K562 (cell line): ENCODE data around the gene NOCT. TPM values are rescaled to one million over a fixed set of nuclear protein-coding genes. Genes with fewer than 3 reads are reported as not detected.
A peak's percentile ranks its signal among the peaks of the same experiment; 100 is the strongest.

ENCODE experiments used
- ATAC-seq: fragments of 200-7000 bp; cut with Tn5 transposase; 3 replicates; pipeline ENCODE4 v1.9.1; 2020; ENCODE audit warnings: moderate library complexity
- BruUV-seq: library from RNA; stranded (reverse); fragments of 400-500 nt; replicated peaks from 2 replicates; lab custom pipeline; 2021; lab: Mats Ljungman, UMichigan
- CTCF ChIA-PET: fragments of 300-600 bp; formaldehyde crosslinking; extraction: SDS; loops from one replicate; lab custom pipeline; 2021; ENCODE audit warnings: low intra/inter-chr PET ratio; lab: Yijun Ruan, JAX
- POLR2A ChIA-PET: fragments of 300-600, 350-650 bp; sonication (Branson Sonifier 250); formaldehyde crosslinking; extraction: SDS; loops from one replicate; lab custom pipeline; 2021; ENCODE audit warnings: antibody characterized with exemption, inconsistent platforms; lab: Yijun Ruan, JAX
- DNase-seq, 4 experiments: peaks; one replicate each; pipeline versions ENCODE4 v3.0.0 to v3.0.0-alpha.2; 2011 to 2018; ENCODE audit warnings: low spot score in 3 of 4, mixed read lengths in 3 of 4; ENCODE audit errors: extremely low read depth in 1 of 4
- FAIRE-seq: peaks from 2 replicates; lab custom pipeline; 2011; peaks lifted over from hg19 to GRCh38; lab: Jason Lieb, UNC
- H2AFZ ChIP-seq: 2 replicates; pipeline ENCODE4 v1.6.0; 2011; ENCODE audit warnings: low read depth, low read length, control low read depth, inconsistent platforms
- H3K27ac ChIP-seq: fragments of 200-600 bp; 3 replicates; pipeline ENCODE4 v1.8.0; 2011; ENCODE audit warnings: low read depth, mild to moderate bottlenecking, control low read depth, inconsistent platforms, low read length, moderate library complexity, mixed read lengths; ENCODE audit errors: extremely low read depth
- H3K27me3 ChIP-seq, 2 experiments: fragments of 300-600 bp in 1 of 2; 2 replicates in 1 of 2; 3 replicates in 1 of 2; pipeline versions ENCODE4 v1.6.0 to v1.8.0; 2011; ENCODE audit warnings: inconsistent platforms in 2 of 2, low read length in 2 of 2, mild to moderate bottlenecking in 1 of 2, mixed read lengths in 1 of 2, moderate library complexity in 1 of 2; ENCODE audit not compliant: control insufficient read depth in 2 of 2, insufficient read depth in 2 of 2
- H3K36me3 ChIP-seq: fragments of 300-600 bp; 3 replicates; pipeline ENCODE4 v1.8.0; 2011; ENCODE audit warnings: mild to moderate bottlenecking, low read length, inconsistent platforms; ENCODE audit not compliant: control insufficient read depth, insufficient read depth
- H3K4me1 ChIP-seq, 2 experiments: fragments of 200-600 bp in 1 of 2; replicated peaks in 1 of 2; 2 replicates in 1 of 2; 3 replicates in 1 of 2; pipeline versions ENCODE4 v1.5.1 to v1.8.0; 2011; ENCODE audit warnings: inconsistent platforms in 2 of 2, low read length in 2 of 2, mild to moderate bottlenecking in 1 of 2, mixed read lengths in 1 of 2, moderate library complexity in 1 of 2; ENCODE audit not compliant: control insufficient read depth in 2 of 2, insufficient read depth in 2 of 2
- H3K4me2 ChIP-seq: 2 replicates; pipeline ENCODE4 v1.6.1; 2011; ENCODE audit warnings: low read length, control low read depth, inconsistent platforms, mixed read lengths; ENCODE audit not compliant: insufficient read depth
- H3K4me3 ChIP-seq: fragments of 200-600 bp; sonication (generic), shearing (Covaris generic); 2 replicates; pipeline ENCODE4 v1.5.1; 2016; ENCODE audit warnings: control low read depth, inconsistent platforms
- H3K79me2 ChIP-seq: fragments of 200-600 bp; 3 replicates; pipeline ENCODE4 v1.8.0; 2011; ENCODE audit warnings: low read length, inconsistent platforms; ENCODE audit not compliant: control insufficient read depth, insufficient read depth
- H3K9ac ChIP-seq, 2 experiments: 2 replicates each; pipeline versions ENCODE4 v1.6.0 to v1.6.1; 2011; ENCODE audit warnings: low read depth in 2 of 2, low read length in 2 of 2, control low read depth in 1 of 2, inconsistent platforms in 1 of 2, mild to moderate bottlenecking in 1 of 2, mixed read lengths in 1 of 2; ENCODE audit not compliant: insufficient read depth in 1 of 2
- H3K9me1 ChIP-seq: one replicate; pipeline ENCODE4 v1.6.0; 2011; ENCODE audit warnings: inconsistent platforms, mild to moderate bottlenecking, low read length, moderate library complexity; ENCODE audit not compliant: control insufficient read depth, insufficient read depth
- H3K9me3 ChIP-seq: replicated peaks from 2 replicates; pipeline ENCODE4 v1.5.1; 2011; ENCODE audit warnings: low read depth, low read length, inconsistent platforms; ENCODE audit not compliant: control insufficient read depth, insufficient read depth
- H4K20me1 ChIP-seq: replicated peaks from 2 replicates; pipeline ENCODE4 v1.6.1; 2011; ENCODE audit warnings: low read length, inconsistent platforms, mixed read lengths; ENCODE audit not compliant: control insufficient read depth, insufficient read depth
- FUS ChIP-seq: fragments of 200-400 bp; formaldehyde crosslinking; optimal IDR thresholded peaks from 2 replicates; pipeline ENCODE3; 2017; ENCODE audit warnings: low read depth, low read length
- HNRNPK ChIP-seq: fragments of 200-400 bp; formaldehyde crosslinking; IDR thresholded peaks from one replicate; pipeline ENCODE4 v1.6.1; 2018; ENCODE audit warnings: mild to moderate bottlenecking, low read depth, low read length; ENCODE audit not compliant: poor library complexity, severe bottlenecking
- TBL1XR1 ChIP-seq, 2 experiments: IDR thresholded peaks; 2 replicates each; pipeline ENCODE4 v1.6.1; 2012; ENCODE audit warnings: improper control_type of control experiment in 2 of 2, low read length in 2 of 2, mild to moderate bottlenecking in 1 of 2
- WHSC1 ChIP-seq: IDR thresholded peaks from one replicate; pipeline ENCODE4 v1.6.1; 2012; ENCODE audit warnings: low read length, control low read depth, inconsistent platforms
- WGBS: fragments of 100-300 bp; shearing (Covaris generic); methylation state at CpG from one replicate; pipeline ENCODE4 v1.1.6; 2016; ENCODE audit warnings: low coverage, mixed read lengths; ENCODE audit not compliant: insufficient coverage; ENCODE audit errors: missing lambda C conversion rate; 5-methylcytosine and 5-hydroxymethylcytosine counted together
- in situ Hi-C: fragments of 300-500 bp; cut with MboI; formaldehyde crosslinking; loops from 4 replicates; pipeline ENCODE4 v1.15.0; 2018; ENCODE audit warnings: inconsistent platforms, mixed read lengths
- intact Hi-C: fragments of 100-400 bp; cut with micrococcal nuclease; formaldehyde crosslinking; loops from 2 replicates; pipeline ENCODE4 v1.14.2; 2022
- polyA plus RNA-seq, 8 experiments: library from polyadenylated mRNA; depleted of rRNA in 4 of 8; stranded (reverse) in 5 of 8; unstranded in 3 of 8; fragments of >200 nt; fragmentation: Nextera tagmentation in 2 of 8; fragmentation: Illumina TruSeq in 1 of 8; extraction: Ambion mirVana in 2 of 8; extraction: Trizol in 1 of 8; gene quantifications; 2 replicates each; pipeline versions ENCODE4 v1.2.1 to v1.2.3, GENCODE V29; 2011 to 2014; ENCODE audit warnings: inconsistent platforms in 1 of 8, missing spikeins in 1 of 8
- total RNA-seq, 7 experiments: library from RNA; depleted of rRNA in 6 of 7; stranded (reverse); fragments of >200 nt in 6 of 7; fragmentation: Illumina TruSeq in 2 of 7; extraction: Trizol in 2 of 7; gene quantifications; 2 replicates each; pipeline versions ENCODE4 v1.2.1 to v1.2.3, GENCODE V29; 2011 to 2021; ENCODE audit warnings: low replicate concordance in 1 of 7
- TF ChIP-seq, protein P1 (sequence below): fragments of 150-350 bp; conservative IDR thresholded peaks from 2 replicates; pipeline ENCODE4 v1.6.1; 2014; ENCODE audit warnings: low read length
- TF ChIP-seq, protein P2 (sequence below): fragments of 250-450 bp; sonication (Bioruptor Pico); IDR thresholded peaks from 2 replicates; pipeline ENCODE4 v1.5.0; 2021
- TF ChIP-seq, protein P3 (sequence below), 3 experiments: IDR thresholded peaks in 2 of 3; conservative IDR thresholded peaks in 1 of 3; 2 replicates each; pipeline ENCODE4 v1.5.1; 2011 to 2012; ENCODE audit warnings: low read length in 3 of 3, mild to moderate bottlenecking in 3 of 3, control low read depth in 2 of 3, improper control_type of control experiment in 1 of 3, inconsistent platforms in 1 of 3, low read depth in 1 of 3, mixed read lengths in 1 of 3, moderate library complexity in 1 of 3; ENCODE audit not compliant: insufficient read depth in 2 of 3

The NOCT gene
- total and polyA plus RNA-seq, 9 of the 15 experiments (the other 6 are each of a cell fraction or from before 2014, with no cell fraction given), result 1.3 to 20.2 (median 11.1) TPM

DNA sequence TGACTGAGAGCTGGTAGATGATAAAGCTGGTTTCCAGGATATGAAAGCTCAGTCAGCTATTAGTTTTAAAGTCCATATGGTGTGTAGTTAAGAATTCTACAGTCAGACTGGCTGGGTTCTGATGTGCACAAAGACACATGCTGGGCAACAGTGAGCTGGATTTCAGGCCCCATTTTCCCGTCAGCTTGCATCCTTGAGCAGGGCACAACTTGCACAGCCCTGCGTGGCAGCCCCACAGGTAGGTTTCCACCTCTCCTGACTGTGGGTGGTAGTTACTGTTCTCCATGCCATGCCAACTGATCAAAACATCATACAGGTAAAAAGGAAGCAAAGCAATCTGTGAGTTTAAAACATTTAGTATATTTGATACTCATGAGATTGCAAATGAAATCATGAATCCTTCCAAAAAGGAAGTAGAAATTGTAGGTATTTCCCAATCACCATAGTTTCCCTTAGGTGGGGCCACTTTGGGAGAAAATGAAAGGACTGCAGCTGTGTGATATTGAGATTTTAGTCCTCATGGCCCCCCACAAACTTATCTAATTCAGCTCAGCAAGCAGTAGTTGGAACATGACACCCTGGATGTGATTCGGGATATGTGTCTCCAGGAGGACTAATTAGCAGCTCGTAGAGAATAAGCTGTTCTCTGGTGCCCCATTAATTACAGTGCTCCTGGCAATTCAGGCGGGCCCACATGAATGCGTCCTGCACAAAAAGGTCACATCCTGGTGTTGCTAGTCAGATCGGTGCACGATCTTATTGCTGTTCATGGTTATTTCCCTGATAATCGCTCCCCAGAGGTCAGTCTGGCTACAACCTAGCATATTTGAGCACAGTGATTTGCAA lies 42.4 kb upstream of the NOCT start (continued):
- no peak for TF ChIP-seq HNRNPK

DNA sequence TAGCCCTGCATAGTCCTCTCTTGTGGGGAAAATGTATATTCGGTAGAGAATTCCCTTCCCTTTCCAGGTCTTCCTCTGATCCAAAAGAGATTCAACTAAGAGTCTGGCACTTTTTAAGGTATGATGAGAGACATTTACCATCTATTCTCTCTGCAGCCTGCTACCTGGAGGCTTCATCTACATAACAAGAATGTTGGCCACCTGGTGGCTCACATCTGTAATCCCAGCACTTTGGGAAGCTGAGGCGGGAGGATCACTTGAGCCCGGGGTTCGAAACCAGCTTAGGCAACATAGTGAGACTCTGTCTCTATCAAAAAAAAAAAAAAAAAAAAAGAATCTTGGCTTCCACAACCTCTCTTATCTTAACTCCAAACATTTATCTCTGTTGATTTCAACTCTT lies 40.4 kb upstream of the NOCT start:
- Histone ChIP-seq H3K36me3 (no peaks in the 10 kb centered on the region), H3K27me3 (no peaks in the 10 kb centered on the region; a peak in 1 of 5 replicates), H3K9ac (no peak overlapping the region), H3K27ac (no peak overlapping the region), H3K4me2 (no peak overlapping the region), H3K9me1 (no peaks in the 10 kb centered on the region), H3K4me1 (0 out of 5 replicates have a peak, but pooled peaks cover 0 to 2% of the 10 kb centered on the region in 2 experiments), H4K20me1 (no peaks in the 10 kb centered on the region), H3K9me3 (no peaks in the 10 kb centered on the region), H3K4me3 (no peak overlapping the region), H2AFZ (no peak overlapping the region), H3K79me2 (no peaks in the 10 kb centered on the region)
- no peak for FAIRE-seq
- intact Hi-C loops, result no loop called here
- in situ Hi-C loops, result no loop called here
- DNase-seq, result peak in 1 of 4 experiments; percentile 17
- CTCF ChIA-PET, result no interaction called here
- no peak for ATAC-seq
- TF ChIP-seq WHSC1 (no peak), TBL1XR1 (IDR thresholded peaks at IDR 0.05; ENCODE audit: low read length in 2 of 2) (no peak), FUS (no peak)
- TF ChIP-seq, protein P1, sequence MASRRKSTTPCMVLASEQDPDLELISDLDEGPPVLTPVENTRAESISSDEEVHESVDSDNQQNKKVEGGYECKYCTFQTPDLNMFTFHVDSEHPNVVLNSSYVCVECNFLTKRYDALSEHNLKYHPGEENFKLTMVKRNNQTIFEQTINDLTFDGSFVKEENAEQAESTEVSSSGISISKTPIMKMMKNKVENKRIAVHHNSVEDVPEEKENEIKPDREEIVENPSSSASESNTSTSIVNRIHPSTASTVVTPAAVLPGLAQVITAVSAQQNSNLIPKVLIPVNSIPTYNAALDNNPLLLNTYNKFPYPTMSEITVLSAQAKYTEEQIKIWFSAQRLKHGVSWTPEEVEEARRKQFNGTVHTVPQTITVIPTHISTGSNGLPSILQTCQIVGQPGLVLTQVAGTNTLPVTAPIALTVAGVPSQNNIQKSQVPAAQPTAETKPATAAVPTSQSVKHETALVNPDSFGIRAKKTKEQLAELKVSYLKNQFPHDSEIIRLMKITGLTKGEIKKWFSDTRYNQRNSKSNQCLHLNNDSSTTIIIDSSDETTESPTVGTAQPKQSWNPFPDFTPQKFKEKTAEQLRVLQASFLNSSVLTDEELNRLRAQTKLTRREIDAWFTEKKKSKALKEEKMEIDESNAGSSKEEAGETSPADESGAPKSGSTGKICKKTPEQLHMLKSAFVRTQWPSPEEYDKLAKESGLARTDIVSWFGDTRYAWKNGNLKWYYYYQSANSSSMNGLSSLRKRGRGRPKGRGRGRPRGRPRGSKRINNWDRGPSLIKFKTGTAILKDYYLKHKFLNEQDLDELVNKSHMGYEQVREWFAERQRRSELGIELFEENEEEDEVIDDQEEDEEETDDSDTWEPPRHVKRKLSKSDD, result no peak
- TF ChIP-seq, protein P2, sequence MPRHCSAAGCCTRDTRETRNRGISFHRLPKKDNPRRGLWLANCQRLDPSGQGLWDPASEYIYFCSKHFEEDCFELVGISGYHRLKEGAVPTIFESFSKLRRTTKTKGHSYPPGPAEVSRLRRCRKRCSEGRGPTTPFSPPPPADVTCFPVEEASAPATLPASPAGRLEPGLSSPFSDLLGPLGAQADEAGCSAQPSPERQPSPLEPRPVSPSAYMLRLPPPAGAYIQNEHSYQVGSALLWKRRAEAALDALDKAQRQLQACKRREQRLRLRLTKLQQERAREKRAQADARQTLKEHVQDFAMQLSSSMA (CRISPR knock-in tag), result no peak
- TF ChIP-seq, protein P3, sequence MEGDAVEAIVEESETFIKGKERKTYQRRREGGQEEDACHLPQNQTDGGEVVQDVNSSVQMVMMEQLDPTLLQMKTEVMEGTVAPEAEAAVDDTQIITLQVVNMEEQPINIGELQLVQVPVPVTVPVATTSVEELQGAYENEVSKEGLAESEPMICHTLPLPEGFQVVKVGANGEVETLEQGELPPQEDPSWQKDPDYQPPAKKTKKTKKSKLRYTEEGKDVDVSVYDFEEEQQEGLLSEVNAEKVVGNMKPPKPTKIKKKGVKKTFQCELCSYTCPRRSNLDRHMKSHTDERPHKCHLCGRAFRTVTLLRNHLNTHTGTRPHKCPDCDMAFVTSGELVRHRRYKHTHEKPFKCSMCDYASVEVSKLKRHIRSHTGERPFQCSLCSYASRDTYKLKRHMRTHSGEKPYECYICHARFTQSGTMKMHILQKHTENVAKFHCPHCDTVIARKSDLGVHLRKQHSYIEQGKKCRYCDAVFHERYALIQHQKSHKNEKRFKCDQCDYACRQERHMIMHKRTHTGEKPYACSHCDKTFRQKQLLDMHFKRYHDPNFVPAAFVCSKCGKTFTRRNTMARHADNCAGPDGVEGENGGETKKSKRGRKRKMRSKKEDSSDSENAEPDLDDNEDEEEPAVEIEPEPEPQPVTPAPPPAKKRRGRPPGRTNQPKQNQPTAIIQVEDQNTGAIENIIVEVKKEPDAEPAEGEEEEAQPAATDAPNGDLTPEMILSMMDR (IDR thresholded peaks at IDR 0.05 in 2 of 3, conservative IDR thresholded peaks at IDR 0.05 in 1 of 3; ENCODE audit: insufficient read depth in 2 of 3, low read depth in 1 of 3, low read length in 3 of 3), result peak in 2 of 3 experiments; percentile 7 to 11; a peak in 1 of 6 replicates
- 52% methylated on average over 4 of the region's 4 CpGs for WGBS
- no TSS peak for BruUV-seq
- POLR2A ChIA-PET, result no interaction called here
